Stromal cell of bone marrow (primary cell): ENCODE data around the gene PGLYRP4.
"Not testable (repeated sequence)": the region's sequence is repeated elsewhere in the genome, so short reads cannot be mapped to it uniquely, and the experiment has no call there.

Source experiments
- DNase-seq: peaks from one replicate; pipeline ENCODE4 v3.0.0-alpha.2; 2012; ENCODE audit warnings: low read depth

Gene PGLYRP4

DNA sequence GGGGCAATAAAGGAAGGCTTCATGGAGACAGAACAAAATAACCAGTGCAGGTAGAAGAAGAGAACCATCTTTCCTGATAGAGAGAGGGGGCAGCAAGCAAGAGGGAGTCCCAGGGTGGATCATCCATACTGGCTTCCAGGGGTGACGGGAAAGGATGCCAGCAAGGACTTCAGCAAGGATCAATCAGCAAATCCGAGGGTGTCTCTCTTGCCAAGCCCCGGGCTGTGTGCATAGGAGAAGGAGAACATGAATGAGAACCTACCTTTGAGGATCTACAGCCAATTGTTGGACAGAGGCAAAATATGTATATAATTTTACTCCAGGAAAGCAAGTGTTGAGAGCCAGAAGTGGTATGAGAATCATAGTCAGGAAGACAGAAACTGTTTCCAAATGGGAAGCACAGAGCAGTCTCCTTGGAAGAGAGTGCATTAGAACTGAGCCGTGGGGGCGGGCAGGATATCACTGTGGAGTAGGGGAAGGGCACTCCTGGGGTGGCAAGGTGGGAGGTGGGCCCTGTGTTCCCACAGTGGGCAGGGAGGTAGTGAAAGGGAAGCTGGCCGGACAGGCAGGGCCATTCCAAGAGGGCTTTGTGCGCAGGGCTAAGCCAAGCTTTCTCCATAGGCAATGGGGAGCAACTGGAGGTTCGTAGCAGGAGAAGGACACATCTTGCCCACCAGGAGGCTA is 7.9 kb upstream of the PGLYRP4 start:
- no peak for DNase-seq

DNA sequence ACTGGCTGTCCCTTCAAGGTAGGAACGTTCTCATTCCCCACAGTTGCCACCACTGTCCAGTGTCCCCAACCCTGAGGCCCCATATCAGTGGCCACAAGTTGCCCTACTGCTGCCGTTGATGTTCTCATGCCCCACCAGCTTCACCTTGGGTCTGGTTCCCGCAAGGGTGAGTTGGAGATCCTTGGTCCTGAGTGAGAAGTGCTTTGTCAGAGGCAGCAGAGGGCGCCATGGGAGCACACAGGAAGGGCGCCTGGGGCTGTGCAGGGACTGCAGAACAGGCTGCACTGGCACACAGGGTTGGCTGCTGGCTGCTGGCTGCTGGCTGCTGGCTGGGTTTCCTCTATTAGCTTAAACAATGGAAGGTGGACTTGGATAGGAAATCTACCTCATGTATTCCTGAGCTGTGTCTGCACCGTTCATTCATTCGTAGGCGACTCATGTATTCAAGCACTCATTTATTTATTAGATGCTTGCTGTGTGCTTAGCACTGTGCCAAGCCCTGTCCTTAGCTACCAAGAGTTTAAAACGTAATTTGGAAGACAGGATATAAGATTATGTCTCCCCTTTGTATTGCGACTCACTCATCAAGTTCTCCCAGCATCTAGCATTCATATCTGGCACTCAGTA is 6.9 kb upstream of the PGLYRP4 start:
- no peak for DNase-seq

DNA sequence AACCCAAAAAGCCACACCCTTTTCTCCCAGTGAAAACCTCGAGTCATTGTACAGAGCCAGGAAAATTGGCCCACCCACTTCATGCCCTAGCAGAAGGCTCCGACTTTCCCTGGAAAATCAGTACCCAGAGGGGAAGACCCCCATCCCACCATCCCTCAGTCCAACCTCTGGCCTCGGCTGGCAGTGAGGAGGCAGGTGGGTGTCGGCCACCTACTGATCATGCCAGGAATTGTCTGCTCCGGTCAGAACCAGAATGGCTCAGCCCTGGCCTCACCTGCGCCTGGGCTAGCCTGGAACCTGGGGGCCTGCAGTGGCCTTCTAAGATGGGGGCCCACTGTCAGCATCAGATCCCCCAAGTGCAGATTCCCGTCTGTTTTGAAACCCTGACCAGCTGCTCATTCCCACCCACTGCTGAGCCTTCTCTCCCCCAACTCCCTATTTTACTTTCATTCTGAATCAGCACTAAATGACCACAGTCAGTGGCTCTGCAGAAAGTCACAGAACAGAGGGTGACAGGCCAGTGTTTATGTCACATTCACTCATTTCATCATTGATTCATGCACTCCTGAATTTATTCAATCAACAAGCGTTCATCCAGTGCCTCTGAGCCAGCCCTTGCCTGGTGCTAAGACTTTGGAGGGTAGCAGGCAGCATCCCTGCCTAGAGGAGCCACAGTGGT is 6.0 kb upstream of the PGLYRP4 start:
- no peak for DNase-seq

DNA sequence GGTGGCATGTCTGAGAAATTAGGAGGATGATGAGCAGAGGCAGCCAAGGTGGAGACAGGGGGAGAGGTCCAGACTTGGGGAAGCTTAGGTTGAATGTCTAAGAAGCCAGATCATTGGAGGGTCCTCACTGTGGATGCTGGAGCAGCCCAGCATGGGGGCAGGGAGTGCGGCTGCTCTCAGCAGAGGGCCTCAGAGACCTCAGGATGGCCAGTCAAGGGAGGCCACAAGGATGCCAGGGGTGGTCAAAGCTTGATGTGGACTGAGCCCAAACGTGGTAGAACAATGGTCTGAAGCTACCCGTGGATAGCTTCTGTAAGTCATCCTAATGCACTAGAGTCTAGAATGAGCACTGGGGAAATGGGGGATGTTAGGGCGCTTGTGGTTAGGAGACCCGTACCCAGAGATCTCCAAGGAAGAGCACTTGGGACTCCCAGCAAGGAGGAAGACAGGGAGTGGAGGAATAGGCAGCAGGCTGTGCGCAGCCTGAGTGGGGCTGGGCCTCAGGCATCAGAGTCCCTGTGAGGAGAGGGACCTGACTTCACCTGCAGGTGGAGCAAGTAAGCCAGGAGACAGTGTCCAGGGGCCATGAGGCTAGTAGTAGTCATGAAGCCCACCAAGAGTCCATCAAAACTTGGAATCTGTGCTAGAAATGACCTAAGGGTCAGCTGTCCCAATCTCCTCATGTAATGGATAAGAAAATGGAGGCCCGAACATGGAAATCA is 4.7 kb upstream of the PGLYRP4 start:
- DNase-seq: no peak

DNA sequence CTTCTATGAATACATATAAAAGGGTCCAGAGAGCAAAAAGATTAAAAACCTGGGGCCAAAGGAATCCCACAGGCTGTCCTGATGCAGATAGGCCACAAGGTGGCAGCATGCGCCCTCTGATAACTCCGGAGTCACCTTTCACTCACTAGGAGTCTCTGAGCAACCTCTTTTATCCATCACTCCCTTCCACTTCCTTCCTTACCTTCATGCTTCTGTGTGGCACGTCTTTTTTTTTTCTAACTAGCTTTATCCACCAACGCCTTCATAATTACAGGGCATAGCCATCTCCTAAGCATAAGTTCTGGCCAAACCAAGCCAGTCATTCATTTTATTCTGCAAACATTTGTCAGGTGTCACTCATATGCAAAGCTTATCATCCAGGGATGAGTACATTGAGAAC is 3.9 kb upstream of the PGLYRP4 start:
- peak; percentile 22 for DNase-seq

DNA sequence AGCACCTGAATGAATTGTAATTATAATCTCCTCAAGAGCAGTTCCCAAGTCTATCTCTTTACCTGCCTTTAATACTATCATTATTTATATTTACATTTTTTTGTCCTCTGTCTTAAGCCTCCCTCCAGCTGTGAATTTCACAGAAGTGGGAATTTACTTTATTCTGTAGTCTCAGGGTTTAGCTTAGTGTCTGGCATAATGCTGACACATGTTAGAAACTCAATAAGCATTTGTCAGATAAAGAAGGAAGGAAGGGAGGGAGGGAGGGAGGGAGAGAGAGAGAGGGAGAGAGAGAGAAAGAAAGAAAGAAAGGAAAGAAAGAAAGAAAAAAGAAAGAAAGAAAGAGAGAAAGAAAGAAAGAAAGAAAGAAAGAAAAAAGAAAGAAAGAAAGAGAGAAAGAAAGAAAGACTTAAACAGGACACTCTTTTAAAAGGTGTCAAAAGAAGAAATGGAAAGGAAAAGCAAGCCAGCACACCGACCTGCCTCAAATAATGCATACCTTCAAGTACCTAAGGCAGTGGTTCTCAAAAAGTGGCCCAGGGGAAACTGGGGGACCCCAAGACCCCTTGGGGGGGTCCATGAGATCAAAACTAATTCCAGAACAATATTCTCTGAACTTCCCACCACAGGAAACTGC is 1.8 kb upstream of the PGLYRP4 start:
- no peak for DNase-seq

DNA sequence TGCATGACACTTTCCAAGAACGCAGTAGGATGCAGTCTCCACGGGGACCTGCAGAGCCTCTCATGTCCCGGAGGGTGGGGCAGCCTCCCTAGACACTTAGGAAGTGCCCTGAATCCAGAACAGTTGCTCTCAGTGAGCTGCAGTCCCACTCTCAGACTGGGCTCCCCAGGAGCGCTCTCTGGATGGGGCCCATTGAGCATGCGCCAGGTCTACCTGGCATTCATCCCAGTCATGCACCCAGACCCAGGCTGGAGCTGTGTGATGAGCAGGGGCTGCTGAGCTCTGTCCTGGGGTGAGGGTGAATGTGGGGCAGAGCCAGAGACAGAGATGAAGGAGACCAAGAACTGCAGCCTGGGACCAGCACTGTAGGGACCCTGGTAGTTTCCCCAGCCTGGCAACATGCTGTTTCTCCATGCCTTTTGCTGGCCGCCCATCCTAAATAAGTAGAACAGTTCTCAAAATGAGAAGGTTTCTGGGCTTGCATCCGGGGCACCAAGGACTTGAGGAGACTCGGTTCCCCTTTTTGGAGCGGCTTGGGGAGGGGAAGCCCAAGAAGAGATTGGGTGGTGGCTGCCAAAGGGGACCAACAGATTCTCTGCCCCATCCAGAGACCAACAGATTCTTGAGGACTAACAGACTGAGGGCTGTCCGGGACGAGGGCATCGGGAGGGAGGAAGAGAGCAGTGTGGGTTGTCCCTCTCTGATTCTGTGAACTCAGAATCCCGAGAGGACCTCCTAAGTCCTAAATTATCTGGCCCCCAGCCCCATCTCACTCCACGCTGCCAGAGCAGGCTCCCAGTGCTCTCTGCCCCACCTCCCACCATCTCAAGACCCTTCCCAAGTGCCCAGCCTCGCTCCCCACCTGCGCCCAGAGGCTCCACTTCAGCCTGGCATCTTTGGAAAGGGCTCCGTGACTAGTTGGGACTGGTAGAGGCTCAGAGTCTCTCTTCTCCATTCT is 1.0 kb upstream of the PGLYRP4 start:
- no peak for DNase-seq

DNA sequence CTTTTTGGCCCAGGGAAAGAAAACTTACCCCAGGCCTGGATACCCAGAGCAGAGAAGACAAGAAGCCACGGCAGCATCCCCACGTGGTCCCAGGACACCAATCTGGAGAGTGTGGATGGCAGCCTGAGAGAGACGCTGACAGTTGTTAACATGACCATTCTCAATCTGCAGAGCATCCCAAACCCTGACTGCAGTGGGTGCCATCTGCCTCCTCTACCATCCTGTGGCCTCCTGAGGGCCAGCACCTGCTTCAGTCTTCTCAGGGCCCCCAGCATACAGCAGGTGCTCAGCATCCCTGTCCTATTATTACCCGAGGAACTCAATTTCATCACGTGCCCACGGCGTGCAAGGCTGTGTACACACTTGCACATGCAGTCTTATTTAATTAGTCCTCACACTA is 785 bp downstream of the PGLYRP4 start:
- DNase-seq: no peak

DNA sequence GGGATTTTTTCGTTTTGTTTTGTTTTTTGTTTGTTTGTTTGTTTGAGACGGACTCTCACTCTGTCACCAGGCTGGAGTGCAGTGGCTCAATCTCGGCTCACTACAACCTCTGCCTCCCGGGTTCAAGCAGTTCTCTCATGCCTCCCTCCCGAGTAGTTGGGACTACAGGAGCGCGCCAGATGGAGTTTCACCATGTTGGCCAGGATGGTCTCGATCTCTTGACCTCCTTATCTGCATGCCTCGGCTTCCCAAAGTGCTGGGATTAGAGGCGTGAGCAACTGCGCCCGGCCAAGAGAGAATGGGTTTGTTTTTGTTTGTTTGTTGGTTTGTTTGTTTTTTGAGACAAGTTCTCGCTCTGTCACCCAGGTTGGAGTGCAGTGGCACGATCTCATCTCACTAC is 1.6 kb downstream of the PGLYRP4 start:
- DNase-seq: not testable (repeated sequence)

DNA sequence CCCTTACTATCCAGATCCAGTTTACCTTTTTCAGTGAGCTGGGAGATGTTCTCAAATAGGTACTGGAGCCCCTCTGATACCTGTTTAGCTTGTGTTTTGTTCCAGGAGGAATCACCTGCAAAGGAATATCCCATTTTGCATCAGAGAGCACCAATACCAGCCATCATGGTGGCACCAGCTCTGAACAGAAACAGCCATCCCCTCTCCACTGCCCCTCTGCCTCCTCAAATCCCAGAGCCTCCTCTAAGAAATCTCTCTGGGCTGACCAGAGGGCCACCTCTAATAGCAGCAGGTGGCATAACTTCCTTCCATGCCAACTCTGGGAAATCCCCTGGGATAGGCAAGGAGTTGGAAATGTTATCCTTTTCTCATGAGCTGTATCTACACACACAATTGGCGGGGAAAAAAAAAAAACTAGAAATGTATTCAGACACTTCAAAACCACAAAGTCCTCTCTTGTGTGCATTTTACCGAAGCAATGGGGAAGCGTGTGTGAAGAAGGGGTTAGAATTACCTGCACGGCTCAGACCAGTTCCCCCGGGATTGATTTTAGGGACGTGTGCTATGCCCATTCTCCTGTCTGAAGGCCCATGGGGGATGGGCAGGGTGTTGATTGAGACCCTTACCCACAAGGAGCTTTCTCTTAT is 2.4 kb downstream of the PGLYRP4 start:
- no peak for DNase-seq

DNA sequence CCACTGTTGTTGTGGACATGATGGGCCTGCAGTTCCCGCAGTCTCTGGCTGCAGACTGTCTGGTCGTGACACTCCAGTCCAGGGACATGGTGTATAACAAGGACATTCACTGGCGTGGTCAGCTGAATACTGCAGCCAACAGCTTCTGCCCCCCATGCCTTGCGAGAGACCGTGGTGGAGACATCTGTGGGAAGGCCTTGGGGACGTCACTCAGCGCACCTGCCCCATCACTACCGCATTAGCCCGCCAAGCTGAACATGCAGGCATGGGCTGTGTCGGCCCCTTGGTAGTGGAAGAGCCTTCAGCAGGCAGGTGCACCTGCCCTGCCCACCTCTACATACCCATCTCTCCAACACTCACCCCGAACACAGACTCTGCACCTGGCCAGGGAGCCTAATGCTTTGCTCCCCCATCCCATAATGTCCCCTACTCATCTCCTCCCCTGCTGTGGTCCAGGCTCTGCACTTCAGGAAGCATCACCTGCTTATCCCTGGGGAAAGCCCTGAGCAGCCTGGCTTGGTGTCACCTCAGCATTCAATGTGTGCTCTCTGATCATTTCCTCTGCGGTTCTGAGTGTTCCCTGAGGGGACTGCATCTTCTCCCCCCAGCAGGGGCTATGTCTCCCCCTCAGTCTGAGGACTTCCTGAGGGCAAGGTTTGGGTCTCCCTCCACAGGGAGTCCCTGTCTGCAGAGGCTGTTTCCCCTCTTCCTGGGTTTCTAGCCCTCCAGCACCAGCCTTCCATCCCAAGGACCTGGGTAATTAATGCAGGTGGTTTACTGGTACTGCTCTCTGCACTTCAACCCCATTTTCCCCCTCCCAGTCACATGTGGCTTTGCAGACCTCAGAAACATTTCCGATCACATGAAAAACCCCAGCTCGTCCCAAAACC is 3.2 kb downstream of the PGLYRP4 start:
- no peak for DNase-seq

DNA sequence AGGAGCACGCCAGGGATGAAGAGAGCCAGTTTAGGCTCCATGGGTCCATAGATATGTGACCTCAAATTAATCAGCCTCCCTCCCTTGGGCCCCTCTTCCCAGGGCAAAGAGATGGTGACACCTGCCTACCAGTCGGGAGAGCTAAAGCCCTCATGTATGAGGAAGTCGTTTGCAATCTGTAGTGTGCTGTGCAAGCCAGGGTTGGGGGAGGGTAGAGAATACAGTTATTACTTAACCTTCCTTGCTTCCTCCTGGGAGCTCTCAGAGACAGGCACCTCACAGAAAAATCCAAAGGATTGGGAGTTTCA is 4.0 kb downstream of the PGLYRP4 start:
- DNase-seq: no peak

DNA sequence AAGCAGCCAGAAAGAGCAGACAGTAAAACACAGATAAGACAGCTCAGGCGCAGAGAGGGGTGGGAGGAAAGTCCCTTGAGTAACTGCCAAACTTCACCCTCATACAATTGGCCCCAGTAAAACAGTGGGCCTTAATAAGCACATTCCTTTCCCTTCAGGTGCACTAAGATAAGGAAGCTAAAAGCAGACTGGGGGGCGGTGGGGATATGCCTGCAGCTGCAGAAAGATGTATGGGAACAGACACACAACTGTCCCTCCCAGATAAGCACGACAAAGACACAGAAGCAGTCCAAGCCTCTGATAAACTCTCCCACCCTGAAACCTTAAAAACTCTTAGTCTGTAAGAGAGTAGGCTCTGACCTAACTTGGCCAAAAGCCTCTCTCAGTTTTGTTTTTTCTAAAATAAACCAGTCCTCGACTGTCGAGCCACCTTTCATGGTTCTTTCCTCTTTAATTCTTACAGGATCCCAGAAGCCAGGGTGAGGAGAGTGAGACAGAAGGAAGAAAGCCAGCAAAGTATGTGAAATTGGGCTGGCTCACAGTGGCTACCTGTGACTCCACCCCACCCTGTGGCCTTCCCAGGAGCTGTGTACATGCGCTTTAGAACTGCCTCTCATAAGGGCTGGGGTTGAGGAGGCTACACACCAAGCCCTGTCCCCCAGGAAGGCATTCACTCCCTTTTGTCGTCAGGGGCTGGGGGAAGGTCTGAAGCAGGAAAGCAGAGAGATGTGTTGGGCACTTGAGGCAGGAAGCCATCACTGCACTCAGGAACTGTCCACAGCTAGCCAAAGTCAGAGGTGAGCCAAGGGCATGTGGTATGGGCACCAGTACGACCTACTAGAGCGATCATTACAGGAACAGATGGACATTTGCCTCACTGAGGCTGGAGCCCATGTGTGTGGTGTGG is 4.6 kb downstream of the PGLYRP4 start:
- no peak for DNase-seq

DNA sequence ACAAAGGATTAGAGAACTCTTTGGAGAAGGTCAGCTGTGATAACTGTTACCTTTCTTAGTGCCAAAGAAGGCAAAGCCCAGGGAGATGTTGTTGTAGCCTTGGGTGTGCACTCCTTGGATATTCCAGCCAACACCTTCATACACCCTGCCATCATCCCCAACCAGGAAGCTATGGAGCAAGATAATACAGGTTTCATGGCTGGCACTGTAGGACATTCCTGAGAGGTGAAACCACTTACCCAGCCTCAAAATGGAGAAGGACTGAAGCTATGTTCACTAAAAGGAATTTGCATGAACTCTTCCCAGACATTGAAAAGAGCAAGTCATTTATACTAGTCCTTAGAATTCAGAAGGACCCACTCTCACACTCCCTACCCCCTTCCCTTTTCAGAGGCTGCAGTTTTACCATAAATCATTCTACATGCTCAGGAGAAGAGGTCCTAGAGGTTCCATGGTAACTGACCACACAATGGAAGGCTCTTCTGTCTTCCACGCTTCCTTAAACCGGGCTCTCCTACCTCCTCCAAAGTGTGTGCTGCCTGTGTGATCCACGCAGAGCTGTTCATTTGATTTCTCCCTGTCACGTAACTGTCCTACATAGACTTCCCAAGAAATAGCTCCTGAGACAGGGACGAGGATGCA is 5.5 kb downstream of the PGLYRP4 start:
- DNase-seq: no peak

DNA sequence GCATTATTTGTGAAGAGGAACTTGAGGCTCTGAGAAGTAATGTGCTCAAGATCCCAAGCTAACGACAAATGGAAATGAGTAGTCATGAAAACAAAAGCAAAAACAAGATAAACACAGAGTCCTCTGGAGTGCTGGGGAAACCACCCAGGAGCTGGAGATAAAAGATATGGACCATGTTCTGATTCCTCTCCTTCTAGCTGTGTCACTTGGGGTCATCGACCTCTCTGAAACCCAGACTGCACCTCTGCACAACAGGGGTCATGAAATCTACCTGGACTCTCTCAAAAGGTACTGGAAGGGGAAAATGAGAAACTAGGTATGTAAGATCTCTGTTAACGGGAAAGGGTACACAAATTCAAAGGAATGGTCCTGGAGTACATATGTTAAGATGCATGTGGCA is 6.5 kb downstream of the PGLYRP4 start:
- DNase-seq: no peak

DNA sequence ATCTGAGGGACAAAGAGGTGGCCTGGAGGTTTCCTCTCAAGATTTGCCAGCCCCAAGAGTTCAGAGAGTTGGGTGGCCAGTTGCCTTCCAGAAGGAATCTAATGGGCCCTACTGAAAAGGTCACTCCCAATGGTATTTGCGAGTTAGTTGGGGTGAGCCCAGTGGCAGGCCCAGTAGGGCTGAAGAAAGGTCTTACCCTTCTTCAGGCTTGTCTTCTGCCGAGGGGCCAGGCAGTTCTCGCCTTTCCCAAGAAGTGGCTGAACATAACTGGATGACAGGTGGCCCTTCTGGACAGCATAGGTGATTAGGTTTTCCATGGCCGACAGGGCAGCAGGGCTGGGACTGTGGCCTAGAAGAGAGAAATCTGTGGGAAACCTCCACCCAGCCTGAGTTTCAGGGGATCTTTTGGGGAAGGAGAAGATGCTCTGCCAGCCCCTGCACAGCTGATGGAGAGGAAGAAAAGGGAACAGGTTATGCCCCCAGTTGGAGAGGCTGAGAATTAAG is 7.2 kb downstream of the PGLYRP4 start:
- DNase-seq: no peak

DNA sequence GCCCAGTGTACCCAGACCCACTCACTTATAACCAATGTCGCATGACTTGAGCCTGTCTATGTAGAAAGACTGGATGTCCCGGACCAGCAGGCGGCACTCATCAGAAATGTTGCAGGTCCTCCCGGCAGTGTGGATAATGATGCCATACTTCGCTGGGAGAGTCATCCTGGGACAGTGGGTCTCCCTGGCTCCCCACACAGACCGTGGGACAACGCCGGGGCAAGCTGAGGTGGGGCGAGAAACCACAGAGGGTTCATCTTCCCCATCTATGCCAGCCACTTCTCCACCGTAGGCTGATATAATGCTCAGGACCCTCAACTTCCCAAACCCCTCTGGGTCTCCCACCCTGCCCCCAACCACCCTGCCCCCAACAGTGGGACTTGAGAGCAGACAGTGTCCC is 8.3 kb downstream of the PGLYRP4 start:
- DNase-seq: no peak

DNA sequence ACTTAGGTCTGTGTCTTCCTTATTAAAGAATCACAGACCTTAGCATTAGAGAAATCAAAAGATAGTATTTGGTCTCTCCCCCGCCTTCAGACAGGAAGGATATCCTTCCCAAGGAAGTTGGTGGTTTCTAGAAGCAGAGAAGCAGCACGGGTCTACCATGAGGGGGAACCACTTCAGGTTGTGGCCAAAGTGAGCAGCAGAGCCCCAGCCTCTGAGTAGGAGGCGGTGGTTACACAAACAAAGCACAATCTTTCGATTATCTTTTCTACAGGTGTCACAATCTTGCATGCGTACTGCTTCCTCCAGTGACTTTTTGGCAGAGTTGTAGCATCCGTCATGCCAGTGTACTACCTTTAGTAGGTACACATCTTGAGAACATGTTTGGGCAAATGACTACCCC is 8.8 kb downstream of the PGLYRP4 start:
- no peak for DNase-seq
